Prostate gland (tissue), 2 donors: ENCODE results near the gene INAFM1. TPM values are rescaled to one million over a fixed set of nuclear protein-coding genes. Genes with fewer than 3 reads are reported as not detected.

Experiments
- DNase-seq: peaks from one replicate; pipeline ENCODE4 v3.0.0-alpha.2; 2019; ENCODE audit warnings: low spot score
- H3K27ac ChIP-seq, 2 donors: fragments of 200-600 bp; sonication (generic); 2 replicates each; pipeline ENCODE4 v1.5.1; 2017 to 2019
- H3K27me3 ChIP-seq: fragments of 200-600 bp; sonication (generic); replicated peaks from 2 replicates; pipeline ENCODE4 v1.5.1; 2019; ENCODE audit not compliant: insufficient read depth
- H3K36me3 ChIP-seq, 2 donors: fragments of 200-600 bp; sonication (generic); 1 replicate in 1 of 2; 2 replicates in 1 of 2; pipeline versions ENCODE4 v1.5.1 to v1.8.1; 2017 to 2019
- H3K4me1 ChIP-seq: fragments of 200-600 bp; sonication (generic); replicated peaks from 2 replicates; pipeline ENCODE4 v1.5.1; 2019
- H3K4me3 ChIP-seq, 2 donors: fragments of 200-600 bp; sonication (generic); 2 replicates each; pipeline ENCODE4 v1.5.1; 2017 to 2019
- H3K9me3 ChIP-seq: fragments of 200-600 bp; sonication (generic); 2 replicates; pipeline ENCODE4 v1.5.1; 2017
- POLR2A ChIP-seq: fragments of 450-650 bp; IDR thresholded peaks from one replicate; pipeline ENCODE4 v1.6.1; 2016; ENCODE audit warnings: antibody characterized with exemption, mild to moderate bottlenecking
- POLR2AphosphoS5 ChIP-seq: sonication (generic); formaldehyde crosslinking; IDR thresholded peaks from one replicate; pipeline ENCODE4 v1.6.1; 2017; ENCODE audit warnings: antibody characterized with exemption
- WGBS: methylation state at CpG from one replicate; pipeline ENCODE4 v1.1.5; 2018; 5-methylcytosine and 5-hydroxymethylcytosine counted together
- intact Hi-C: fragments of 100-400 bp; cut with DNase I; formaldehyde crosslinking; loops from one replicate; pipeline ENCODE4 v1.14.2; 2022
- total RNA-seq, 2 donors: library from RNA; depleted of rRNA; stranded (reverse); fragments of >200 nt; gene quantifications; one replicate each; pipeline ENCODE4 v1.1.0, GENCODE V29; 2016
- TF ChIP-seq, protein P1 (sequence below), 4 experiments: fragments of 200-600 bp in 2 of 4; fragments of 450-650 bp in 2 of 4; sonication (generic) in 2 of 4; IDR thresholded peaks; 1 replicate in 3 of 4; 2 replicates in 1 of 4; pipeline ENCODE4 v1.5.1; 2016 to 2019; ENCODE audit warnings: antibody characterized with exemption in 4 of 4, mild to moderate bottlenecking in 2 of 4, moderate library complexity in 2 of 4

Gene INAFM1
- total RNA-seq, 2 donors from 2014 or later: 11.4 to 30.2 TPM

DNA sequence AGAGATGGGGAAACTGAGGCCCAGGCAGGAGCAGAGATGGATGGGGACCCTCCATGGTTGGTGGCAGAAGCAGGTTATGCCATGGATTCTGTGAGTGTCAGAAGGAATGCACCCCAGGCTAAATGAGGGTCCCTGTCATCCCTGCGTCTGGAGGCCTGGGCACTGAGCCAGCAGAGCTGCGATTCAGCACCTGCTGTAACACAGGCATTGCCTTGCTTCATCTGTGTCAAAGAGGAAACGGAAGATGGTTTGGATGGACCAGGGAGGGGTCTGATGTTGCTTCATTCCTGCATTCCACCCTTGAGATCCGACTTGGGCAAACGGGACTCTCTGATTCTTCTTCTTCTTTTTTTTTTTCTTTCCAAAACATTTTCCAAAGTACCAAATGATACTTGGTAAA, 36.1 kb downstream of the INAFM1 start:
- TF ChIP-seq POLR2A: no peak
- TF ChIP-seq, protein P1, sequence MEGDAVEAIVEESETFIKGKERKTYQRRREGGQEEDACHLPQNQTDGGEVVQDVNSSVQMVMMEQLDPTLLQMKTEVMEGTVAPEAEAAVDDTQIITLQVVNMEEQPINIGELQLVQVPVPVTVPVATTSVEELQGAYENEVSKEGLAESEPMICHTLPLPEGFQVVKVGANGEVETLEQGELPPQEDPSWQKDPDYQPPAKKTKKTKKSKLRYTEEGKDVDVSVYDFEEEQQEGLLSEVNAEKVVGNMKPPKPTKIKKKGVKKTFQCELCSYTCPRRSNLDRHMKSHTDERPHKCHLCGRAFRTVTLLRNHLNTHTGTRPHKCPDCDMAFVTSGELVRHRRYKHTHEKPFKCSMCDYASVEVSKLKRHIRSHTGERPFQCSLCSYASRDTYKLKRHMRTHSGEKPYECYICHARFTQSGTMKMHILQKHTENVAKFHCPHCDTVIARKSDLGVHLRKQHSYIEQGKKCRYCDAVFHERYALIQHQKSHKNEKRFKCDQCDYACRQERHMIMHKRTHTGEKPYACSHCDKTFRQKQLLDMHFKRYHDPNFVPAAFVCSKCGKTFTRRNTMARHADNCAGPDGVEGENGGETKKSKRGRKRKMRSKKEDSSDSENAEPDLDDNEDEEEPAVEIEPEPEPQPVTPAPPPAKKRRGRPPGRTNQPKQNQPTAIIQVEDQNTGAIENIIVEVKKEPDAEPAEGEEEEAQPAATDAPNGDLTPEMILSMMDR (IDR thresholded peaks at IDR 0.05): no peak
- no peak for TF ChIP-seq POLR2AphosphoS5
- no peaks in the 10 kb centered on the region for H3K9me3 ChIP-seq
- no peaks in the 10 kb centered on the region for H3K4me1 ChIP-seq
- no peaks in the 10 kb centered on the region for H3K36me3 ChIP-seq
- no peak overlapping the region for H3K27ac ChIP-seq
- H3K4me3 ChIP-seq: no peak overlapping the region
- H3K27me3 ChIP-seq: no peaks in the 10 kb centered on the region
- WGBS: 18% methylated on average over 5 of the region's 5 CpGs
- intact Hi-C loops: no loop called here
- DNase-seq: no peak

DNA sequence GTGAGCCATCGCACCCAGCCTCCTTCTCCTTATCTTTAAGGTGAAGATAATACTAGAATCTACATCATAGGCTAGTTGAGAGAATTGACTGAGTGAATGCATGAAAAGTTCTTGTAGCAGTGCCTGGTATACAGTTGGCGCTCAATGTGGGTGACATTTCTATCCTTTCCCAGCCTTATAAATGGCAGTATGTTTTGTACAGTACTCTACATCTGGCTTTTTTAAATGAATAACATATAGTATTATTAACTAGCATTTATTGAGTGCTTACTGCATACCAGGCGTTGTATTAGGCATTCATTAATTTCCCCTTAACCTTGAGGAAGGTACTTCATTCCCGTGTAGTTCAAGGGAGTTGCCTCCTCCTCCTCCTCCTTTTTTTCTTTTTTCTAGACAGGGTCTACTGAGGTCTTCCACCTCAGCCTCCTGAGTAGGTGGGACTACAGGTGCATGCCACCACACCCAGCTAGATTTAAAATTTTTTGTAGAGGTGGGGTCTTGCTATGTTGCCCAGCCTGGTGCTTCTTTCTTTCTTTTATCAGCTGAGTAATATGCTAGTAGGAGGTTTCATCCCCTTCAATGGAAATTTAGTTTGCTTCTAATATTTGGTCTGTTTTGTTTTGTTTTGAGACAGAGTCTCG, 37.8 kb downstream of the INAFM1 start:
- 88% methylated on average over 5 of the region's 5 CpGs for WGBS
- Histone ChIP-seq H3K4me3 (no peak overlapping the region), H3K9me3 (no peaks in the 10 kb centered on the region), H3K36me3 (no peaks in the 10 kb centered on the region), H3K4me1 (no peaks in the 10 kb centered on the region), H3K27ac (no peak overlapping the region), H3K27me3 (no peaks in the 10 kb centered on the region)
- no peak for DNase-seq
- TF ChIP-seq POLR2A: no peak
- TF ChIP-seq POLR2AphosphoS5: no peak
- TF ChIP-seq, protein P1 (IDR thresholded peaks at IDR 0.05): no peak
- intact Hi-C loops: no loop called here

DNA sequence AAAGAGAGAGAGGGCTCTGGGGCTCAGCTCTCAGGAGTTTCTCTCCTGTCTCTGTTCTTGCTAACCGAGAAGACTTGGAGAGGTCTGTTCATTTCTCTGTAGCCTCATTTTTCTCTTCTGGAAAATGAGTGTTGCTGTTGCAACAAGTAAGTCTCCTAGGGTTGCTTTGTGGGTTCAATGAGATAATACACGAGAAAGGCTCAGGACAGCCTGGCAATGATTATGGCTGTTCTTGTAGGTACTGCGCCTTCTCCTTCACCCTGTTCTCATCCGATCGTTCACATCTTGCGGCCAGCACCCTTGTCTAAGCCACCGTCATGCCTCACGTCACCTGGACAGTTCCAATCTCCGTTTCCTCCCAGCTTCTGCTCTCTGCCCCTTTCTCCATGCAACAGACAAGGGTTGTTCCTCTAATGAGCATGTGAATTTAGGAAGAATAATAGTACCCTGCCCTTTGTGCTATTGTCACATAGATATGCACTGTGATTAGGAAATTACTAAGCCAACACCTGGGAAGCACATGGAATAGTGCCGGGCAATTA, 39.1 kb downstream of the INAFM1 start:
- Histone ChIP-seq H3K9me3 (no peaks in the 10 kb centered on the region), H3K36me3 (no peaks in the 10 kb centered on the region), H3K4me1 (no peaks in the 10 kb centered on the region), H3K27ac (no peak overlapping the region), H3K4me3 (no peak overlapping the region), H3K27me3 (no peaks in the 10 kb centered on the region)
- TF ChIP-seq POLR2A (no peak), POLR2AphosphoS5 (no peak)
- TF ChIP-seq, protein P1 (IDR thresholded peaks at IDR 0.05): no peak
- intact Hi-C loops: no loop called here
- DNase-seq: no peak
- 84% methylated on average over 10 of the region's 10 CpGs for WGBS

DNA sequence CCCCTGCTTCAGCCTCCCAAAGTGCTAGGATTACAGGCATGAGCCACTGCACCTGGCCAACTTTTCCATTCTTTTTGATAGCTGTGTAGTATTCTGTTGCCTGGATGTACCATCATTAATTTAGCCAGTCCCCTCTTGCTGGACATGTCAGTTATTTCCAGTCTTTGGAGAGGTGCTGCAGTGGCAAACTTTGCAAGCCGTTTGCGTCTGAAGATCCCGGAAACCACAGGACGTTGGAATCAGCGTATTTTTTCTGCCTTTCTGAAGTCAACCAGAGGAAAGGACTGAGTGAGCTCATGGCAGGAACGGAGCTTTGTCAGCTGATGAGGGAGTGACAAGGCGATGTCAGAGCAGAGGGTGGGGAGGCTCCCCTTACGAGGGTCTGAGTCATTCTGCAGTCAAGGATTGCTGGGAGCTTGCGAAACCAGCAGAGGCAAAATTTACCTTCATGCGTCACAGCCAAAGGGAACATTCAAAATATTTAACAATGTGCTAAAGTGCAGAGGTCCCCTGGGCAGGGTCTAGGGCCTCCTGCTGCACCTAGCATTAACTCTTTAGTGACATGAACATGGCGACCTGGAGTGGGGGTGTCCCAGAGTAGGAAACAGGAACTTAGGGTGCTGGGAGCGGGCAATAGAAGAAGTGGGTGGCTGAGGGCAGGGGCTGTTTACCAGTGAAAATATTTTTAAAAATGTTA, 40.6 kb downstream of the INAFM1 start:
- intact Hi-C loops: no loop called here

More for the DNA sequence above, 40.6 kb downstream of the INAFM1 start:
- H3K9me3 ChIP-seq: no peaks in the 10 kb centered on the region
- no peak overlapping the region for H3K4me3 ChIP-seq
- no peak for TF ChIP-seq POLR2A
- TF ChIP-seq POLR2AphosphoS5: no peak
- TF ChIP-seq, protein P1 (IDR thresholded peaks at IDR 0.05): no peak
- H3K27me3 ChIP-seq: no peaks in the 10 kb centered on the region
- no peak for DNase-seq
- WGBS: 39% methylated on average over 12 of the region's 12 CpGs
- no peak overlapping the region for H3K27ac ChIP-seq
- H3K4me1 ChIP-seq: no peaks in the 10 kb centered on the region
- no peaks in the 10 kb centered on the region for H3K36me3 ChIP-seq
